ENCODE measurements around the gene SCLT1. TPM values are rescaled to one million over a fixed set of nuclear protein-coding genes. Genes with fewer than 3 reads are reported as not detected.

SCLT1 gene
- total RNA-seq (2014; rRNA removed) (14.2 and 15.2 TPM in 2 replicates), Bru-seq, nascent RNA (percentile 54 among the genes with signal in this experiment), BruChase-seq, experiment 1, labeled RNA remaining after a 6-hour chase (percentile 42 among the genes with signal in this experiment), BruChase-seq, experiment 2, labeled RNA remaining after a 2-hour chase (percentile 47 among the genes with signal in this experiment)
- long read RNA-seq, transcript SCLT1-201 (21 exons, 3,055 nt), result major isoform, 5 of 6 reads
- long read RNA-seq, partial matches to known transcripts, result 0 of 6 reads
- long read RNA-seq, other reads (novel, unspliced or antisense), result 0 of 6 reads

- BruUV-seq (replicated peaks), result no TSS peak
- ATAC-seq, result peak; percentile 87
- intact Hi-C loops (cut with micrococcal nuclease), result loop anchor here (1.0 to 5.0 kb wide), 3 partner anchors 50 to 282 kb away; no protein-coding TSS in a partner anchor
Measured at GRCh38 chr4:129093191-129093920, at the start of gene SCLT1. Gene SCLT1, minus strand, starts transcription at chr4:129093539. Its CDS starts 436 bp downstream, at chr4:129093103.

GRCh38 chr4:129140521-129140920 lies 47.2 kb upstream of the SCLT1 start:
- ATAC-seq (no peak), DNase-seq (peak; percentile 6)
- TF ChIP-seq EZH2 (IDR thresholded peaks at IDR 0.05; ENCODE audit: low read length, unreplicated experiment) (no peak), CTCF (conservative IDR thresholded peaks at IDR 0.05; ENCODE audit: low read depth, low read length) (peak; percentile 28; the same call in 1 of the 2 replicates), EZH2phosphoT487 (IDR thresholded peaks at IDR 0.05; ENCODE audit: borderline replicate concordance, low read length) (no peak)
- no peak overlapping the region for H3K4me2 ChIP-seq (ENCODE audit: low read length)
- H4K20me1 ChIP-seq (ENCODE audit: low read length), result no peaks in the 10 kb centered on the region
- ChIA-PET CTCF (no interaction called here), POLR2A (ENCODE audit: unreplicated experiment) (no interaction called here)
- intact Hi-C loops (cut with micrococcal nuclease), result no loop called here
- no peaks in the 10 kb centered on the region for H3K9me3 ChIP-seq (ENCODE audit: low read length)
- no peak overlapping the region for H3K9ac ChIP-seq (ENCODE audit: low read length)
- H3K27ac ChIP-seq (ENCODE audit: low read length), result no peak overlapping the region
- no peak overlapping the region for H2AFZ ChIP-seq (ENCODE audit: low read length)
- no peaks in the 10 kb centered on the region for H3K36me3 ChIP-seq (ENCODE audit: low read depth, low read length)
- H3F3A ChIP-seq (ENCODE audit: low read length, unreplicated experiment), result no peaks in the 10 kb centered on the region
- H3K9me2 ChIP-seq (replicated peaks; ENCODE audit: low read length), result no peaks in the 10 kb centered on the region
- no peaks in the 10 kb centered on the region for H3K4me1 ChIP-seq (ENCODE audit: insufficient read depth, low read length)
- no TSS peak for BruUV-seq (replicated peaks)
- no peaks in the 10 kb centered on the region for H3K79me2 ChIP-seq (ENCODE audit: low read length)
- no peak overlapping the region for H3K4me3 ChIP-seq (ENCODE audit: low read length)
- no peaks in the 10 kb centered on the region for H3K27me3 ChIP-seq (ENCODE audit: low read length)

More at GRCh38 chr4:129093191-129093920, at the start of gene SCLT1:
- no peak for TF ChIP-seq EZH2 (IDR thresholded peaks at IDR 0.05; ENCODE audit: low read length, unreplicated experiment)
- TF ChIP-seq EZH2phosphoT487 (IDR thresholded peaks at IDR 0.05; ENCODE audit: borderline replicate concordance, low read length), result no peak
- TF ChIP-seq CTCF (conservative IDR thresholded peaks at IDR 0.05; ENCODE audit: low read depth, low read length), result no peak
- Histone ChIP-seq H4K20me1 (ENCODE audit: low read length) (0 out of 2 replicates have a peak, but pooled peaks cover 7% of the 10 kb centered on the region), H3F3A (ENCODE audit: low read length, unreplicated experiment) (no peaks in the 10 kb centered on the region), H3K9me2 (replicated peaks; ENCODE audit: low read length) (no peaks in the 10 kb centered on the region), H2AFZ (ENCODE audit: low read length) (peak within 1 kb of the TSS; percentile 92), H3K9me3 (ENCODE audit: low read length) (no peaks in the 10 kb centered on the region), H3K4me3 (ENCODE audit: low read length) (peak within 1 kb of the TSS; percentile 83), H3K9ac (ENCODE audit: low read length) (peak within 1 kb of the TSS; percentile 82), H3K79me2 (ENCODE audit: low read length) (peaks cover 54% of the 10 kb centered on the region), H3K27ac (ENCODE audit: low read length) (peak within 1 kb of the TSS; percentile 74), H3K4me1 (ENCODE audit: insufficient read depth, low read length) (peaks cover 27% of the 10 kb centered on the region; the same call in 1 of the 2 replicates), H3K4me2 (ENCODE audit: low read length) (peak within 1 kb of the TSS; percentile 99), H3K27me3 (ENCODE audit: low read length) (no peaks in the 10 kb centered on the region), H3K36me3 (ENCODE audit: low read depth, low read length) (no peaks in the 10 kb centered on the region)
- CTCF ChIA-PET, result no interaction called here
- peak; percentile 98 for DNase-seq
- POLR2A ChIA-PET (ENCODE audit: unreplicated experiment), result interaction anchor here (0.7 kb wide), 1 partner anchor 20 kb away, joined by 5 read pairs; no protein-coding TSS in a partner anchor

Data from PC-3 (cell line).